ENCODE data around the gene LAMB1.

GRCh38 chr7:107900496-107901015 lies 102.4 kb downstream of the LAMB1 start:
- TF ChIP-seq PHF5A (CRISPR knock-in tag; IDR thresholded peaks at IDR 0.05; ENCODE audit: low read depth, unreplicated experiment) (no peak), TBL1XR1 (IDR thresholded peaks at IDR 0.05; ENCODE audit: borderline replicate concordance, low read length, partially characterized antibody) (no peak), SPEN (CRISPR knock-in tag; IDR thresholded peaks at IDR 0.05; ENCODE audit: low read depth) (no peak)

Data from HepG2 (cell line).